GM18873 (cell line): Measurements from ENCODE around the gene NBDY.
A peak's percentile ranks its signal among the peaks of the same experiment; 100 is the strongest.
"Not testable (repeated sequence)": the region's sequence is repeated elsewhere in the genome, so short reads cannot be mapped to it uniquely, and the experiment has no call there.

Experiments used
- ATAC-seq: cut with Tn5 transposase; IDR thresholded peaks from one replicate; pipeline ENCODE4 v1.9.1; 2021; ENCODE audit warnings: mild to moderate bottlenecking, moderate library complexity, moderate number of reproducible peaks; ENCODE audit not compliant: unreplicated experiment, low FRiP score

The NBDY gene

GRCh38 chrX:56764153-56764974 is 35.3 kb downstream of the NBDY start:
- ATAC-seq = peak; percentile 44

GRCh38 chrX:56764975-56765791 is 36.1 kb downstream of the NBDY start:
- no peak for ATAC-seq

- no peak for ATAC-seq
These were observed 36.9 kb downstream of the NBDY start for GRCh38 chrX:56765811-56766553.

- ATAC-seq = no peak
These were observed 37.7 kb downstream of the NBDY start for GRCh38 chrX:56766554-56767347.

GRCh38 chrX:56767348-56768119 is 38.5 kb downstream of the NBDY start:
- ATAC-seq = not testable (repeated sequence)

- ATAC-seq = not testable (repeated sequence)
These were observed 39.1 kb downstream of the NBDY start for GRCh38 chrX:56768120-56768660.

- peak; percentile 42 for ATAC-seq
These were observed 43.9 kb downstream of the NBDY start for GRCh38 chrX:56772675-56773521.

GRCh38 chrX:56773522-56774060 is 44.5 kb downstream of the NBDY start:
- peak; percentile 32 for ATAC-seq

- peak; percentile 35 for ATAC-seq
These were observed 49.3 kb downstream of the NBDY start for GRCh38 chrX:56778099-56778923.

- ATAC-seq = peak; percentile 34
These were observed 50.0 kb downstream of the NBDY start for GRCh38 chrX:56778924-56779468.

- ATAC-seq = not testable (repeated sequence)
These were observed 51.9 kb downstream of the NBDY start for GRCh38 chrX:56780681-56781649.

- ATAC-seq = no peak
These were observed 53.3 kb downstream of the NBDY start for GRCh38 chrX:56782352-56782751.

GRCh38 chrX:56782791-56783449 is 53.9 kb downstream of the NBDY start:
- no peak for ATAC-seq

- no peak for ATAC-seq
These were observed 54.4 kb downstream of the NBDY start for GRCh38 chrX:56783450-56783831.

- no peak for ATAC-seq
These were observed 55.1 kb downstream of the NBDY start for GRCh38 chrX:56783996-56784620.
